GM20000 (cell line): Measurements from ENCODE around the gene HSFX3.
"Not testable (repeated sequence)": the region's sequence is repeated elsewhere in the genome, so short reads cannot be mapped to it uniquely, and the experiment has no call there.

Experiments
- DNase-seq: peaks from one replicate; pipeline ENCODE4 v3.0.0; 2012; ENCODE audit warnings: low spot score
- TF ChIP-seq, protein P1 (sequence below): IDR thresholded peaks from 2 replicates; pipeline ENCODE4 v1.5.1; 2012; ENCODE audit warnings: mild to moderate bottlenecking, control low read depth; ENCODE audit errors: extremely low read depth, missing control alignments

The HSFX3 gene

GRCh38 chrX:149568701-149569296 lies 19.1 kb upstream of the HSFX3 start:
- no peak for DNase-seq

GRCh38 chrX:149567621-149568417 lies 18.1 kb upstream of the HSFX3 start:
- DNase-seq, result no peak
- TF ChIP-seq, protein P1, sequence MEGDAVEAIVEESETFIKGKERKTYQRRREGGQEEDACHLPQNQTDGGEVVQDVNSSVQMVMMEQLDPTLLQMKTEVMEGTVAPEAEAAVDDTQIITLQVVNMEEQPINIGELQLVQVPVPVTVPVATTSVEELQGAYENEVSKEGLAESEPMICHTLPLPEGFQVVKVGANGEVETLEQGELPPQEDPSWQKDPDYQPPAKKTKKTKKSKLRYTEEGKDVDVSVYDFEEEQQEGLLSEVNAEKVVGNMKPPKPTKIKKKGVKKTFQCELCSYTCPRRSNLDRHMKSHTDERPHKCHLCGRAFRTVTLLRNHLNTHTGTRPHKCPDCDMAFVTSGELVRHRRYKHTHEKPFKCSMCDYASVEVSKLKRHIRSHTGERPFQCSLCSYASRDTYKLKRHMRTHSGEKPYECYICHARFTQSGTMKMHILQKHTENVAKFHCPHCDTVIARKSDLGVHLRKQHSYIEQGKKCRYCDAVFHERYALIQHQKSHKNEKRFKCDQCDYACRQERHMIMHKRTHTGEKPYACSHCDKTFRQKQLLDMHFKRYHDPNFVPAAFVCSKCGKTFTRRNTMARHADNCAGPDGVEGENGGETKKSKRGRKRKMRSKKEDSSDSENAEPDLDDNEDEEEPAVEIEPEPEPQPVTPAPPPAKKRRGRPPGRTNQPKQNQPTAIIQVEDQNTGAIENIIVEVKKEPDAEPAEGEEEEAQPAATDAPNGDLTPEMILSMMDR, result no peak

More at GRCh38 chrX:149568701-149569296, 19.1 kb upstream of the HSFX3 start:
- TF ChIP-seq, protein P1, result no peak

DNA sequence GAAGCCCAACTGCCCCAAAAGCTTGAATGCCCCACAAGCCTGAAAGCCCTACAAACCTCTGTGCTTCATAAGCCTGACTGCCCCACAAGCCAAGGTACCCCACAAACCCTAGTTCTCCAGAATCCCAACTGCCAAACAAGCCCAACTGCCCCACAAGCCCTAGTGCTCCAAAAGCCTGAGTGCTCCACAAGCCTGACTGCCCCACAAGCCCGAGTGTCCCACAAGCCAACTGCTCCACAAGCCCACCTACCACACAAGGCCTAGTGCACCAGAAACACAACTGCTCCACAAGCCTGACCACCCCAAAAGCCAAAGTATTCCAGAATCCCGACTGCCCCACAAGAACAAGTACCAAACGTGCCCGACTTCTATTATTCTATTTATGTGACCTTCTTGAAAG lies 13.6 kb upstream of the HSFX3 start:
- DNase-seq, result no peak
- TF ChIP-seq, protein P1, result no peak

GRCh38 chrX:149555251-149555650 lies 5.5 kb upstream of the HSFX3 start:
- not testable (repeated sequence) for DNase-seq

- not testable (repeated sequence) for DNase-seq
Measured at GRCh38 chrX:149551939-149552248, 2.2 kb upstream of the HSFX3 start.

GRCh38 chrX:149551245-149551938 lies 1.7 kb upstream of the HSFX3 start:
- not testable (repeated sequence) for DNase-seq

DNA sequence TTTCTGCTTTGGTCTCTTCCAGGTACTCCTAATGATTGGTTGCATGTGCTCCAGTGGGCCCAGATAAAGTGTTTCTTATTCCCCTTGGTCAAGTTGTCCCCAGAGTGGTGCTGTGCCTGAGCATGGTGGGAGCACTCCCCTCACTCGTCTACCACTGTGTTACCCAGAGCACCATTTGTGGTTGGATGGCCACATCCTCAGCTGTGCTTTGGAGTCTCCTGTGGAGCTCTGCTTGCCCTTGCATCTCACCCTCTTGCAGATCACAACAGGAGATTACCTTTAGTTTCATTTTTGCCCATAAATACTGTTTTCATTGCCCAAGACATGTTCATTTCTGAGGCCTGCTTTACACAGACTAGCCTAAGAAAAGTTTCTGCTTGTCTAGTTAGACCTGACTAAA lies 730 bp upstream of the HSFX3 start:
- DNase-seq, result not testable (repeated sequence)

- DNase-seq, result not testable (repeated sequence)
Measured at GRCh38 chrX:149547782-149548181, 1.9 kb downstream of the HSFX3 start.

- not testable (repeated sequence) for DNase-seq
Measured at GRCh38 chrX:149546962-149547361, 2.8 kb downstream of the HSFX3 start.

DNA sequence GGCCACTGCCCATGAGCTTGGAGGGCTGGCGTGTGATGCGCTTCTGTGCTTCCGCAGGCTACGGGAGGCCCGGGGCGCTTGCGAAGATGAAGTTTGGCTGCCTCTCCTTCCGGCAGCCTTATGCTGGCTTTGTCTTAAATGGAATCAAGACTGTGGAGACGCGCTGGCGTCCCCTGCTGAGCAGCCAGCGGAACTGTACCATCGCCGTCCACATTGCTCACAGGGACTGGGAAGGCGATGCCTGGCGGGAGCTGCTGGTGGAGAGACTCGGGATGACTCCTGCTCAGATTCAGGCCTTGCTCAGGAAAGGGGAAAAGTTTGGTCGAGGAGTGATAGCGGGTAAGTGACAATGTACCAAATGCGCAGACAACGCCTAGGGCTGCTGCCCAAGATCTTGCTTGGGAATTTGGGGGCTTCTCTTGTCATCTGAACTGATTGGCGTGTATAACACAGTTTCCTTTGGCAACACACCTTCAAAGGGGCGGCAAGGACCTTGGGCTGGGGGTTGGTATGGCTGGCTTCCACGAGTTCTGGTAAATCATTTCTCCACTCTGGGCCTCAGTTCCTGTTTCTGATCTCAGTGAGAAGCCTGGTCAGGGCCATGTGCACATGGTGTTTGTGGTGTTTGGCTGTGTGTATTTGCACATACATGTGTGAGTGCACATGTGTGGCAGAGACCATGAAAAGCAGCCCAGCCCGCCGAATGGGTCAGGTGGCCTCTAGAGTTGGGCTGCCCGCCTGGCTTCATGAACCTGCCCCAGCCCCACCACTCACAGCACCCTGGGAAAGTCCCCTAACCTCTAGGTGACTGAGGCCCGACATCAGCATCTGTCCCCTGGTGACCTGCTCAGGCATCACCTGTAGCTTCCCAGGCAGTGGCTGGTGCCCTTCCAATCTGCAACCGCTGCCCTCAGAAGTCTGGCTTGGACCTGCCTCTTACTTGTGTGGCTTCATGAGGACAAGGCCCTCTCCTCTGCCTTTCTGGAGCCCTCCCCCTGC lies 3.9 kb downstream of the HSFX3 start:
- DNase-seq, result not testable (repeated sequence)
